ENCODE data around the gene MTHFR. TPM values are rescaled to one million over a fixed set of nuclear protein-coding genes. Genes with fewer than 3 reads are reported as not detected.
A peak's percentile ranks its signal among the peaks of the same experiment; 100 is the strongest.

The MTHFR gene
- total and polyA plus RNA-seq, 12 donors: 8.1 to 82.4 (median 31.1) TPM

- intact Hi-C loops (cut with DNase I): no loop called here
Observed at GRCh38 chr1:11851180-11851579, 45.4 kb upstream of the MTHFR start.

GRCh38 chr1:11850156-11850555 lies 44.4 kb upstream of the MTHFR start:
- TF ChIP-seq CTCF (IDR thresholded peaks at IDR 0.05): no peak
- no peak for TF ChIP-seq POLR2A (IDR thresholded peaks at IDR 0.05)
- Histone ChIP-seq H3K4me3 (no peak overlapping the region), H3K27ac (no peak overlapping the region), H3K9me3 (replicated peaks in 1 of 3) (no peaks in the 10 kb centered on the region), H3K36me3 (replicated peaks in 1 of 2) (peaks cover 0 to 3% of the 10 kb centered on the region in 2 donors), H3K27me3 (no peaks in the 10 kb centered on the region), H3K4me1 (replicated peaks in 1 of 2) (no peaks in the 10 kb centered on the region)
- WGBS, 4 donors: 53 to 61% (median 57%) methylated on average over 10 to 11 of the region's 11 CpGs
- no peak for DNase-seq
- intact Hi-C loops (cut with DNase I): no loop called here

More at GRCh38 chr1:11851180-11851579, 45.4 kb upstream of the MTHFR start:
- H3K4me1 ChIP-seq (replicated peaks in 1 of 2): no peaks in the 10 kb centered on the region
- no peak overlapping the region for H3K4me3 ChIP-seq
- 55 to 72% (median 70%) methylated on average over 4 to 7 of the region's 7 CpGs for WGBS, 4 donors
- H3K36me3 ChIP-seq (replicated peaks in 1 of 2): no peaks in the 10 kb centered on the region
- TF ChIP-seq POLR2A (IDR thresholded peaks at IDR 0.05) (no peak), CTCF (IDR thresholded peaks at IDR 0.05) (no peak)
- H3K9me3 ChIP-seq (replicated peaks in 1 of 3): no peaks in the 10 kb centered on the region
- DNase-seq: no peak
- no peaks in the 10 kb centered on the region for H3K27me3 ChIP-seq
- no peak overlapping the region for H3K27ac ChIP-seq

- no peaks in the 10 kb centered on the region for H3K4me1 ChIP-seq (replicated peaks in 1 of 2)
- no peaks in the 10 kb centered on the region for H3K27me3 ChIP-seq
- WGBS, 4 donors: 68 to 82% (median 79%) methylated on average over 9 of the region's 9 CpGs
- no peak for TF ChIP-seq POLR2A (IDR thresholded peaks at IDR 0.05)
- no peak for TF ChIP-seq CTCF (IDR thresholded peaks at IDR 0.05)
- H3K9me3 ChIP-seq (replicated peaks in 1 of 3): no peaks in the 10 kb centered on the region
- DNase-seq: no peak
- no peak overlapping the region for H3K27ac ChIP-seq
- intact Hi-C loops (cut with DNase I): loop anchor here (10.0 kb wide), 1 partner anchor 116 kb away; no protein-coding TSS in a partner anchor
- no peak overlapping the region for H3K4me3 ChIP-seq
- peaks cover 0 to 14% of the 10 kb centered on the region in 2 donors for H3K36me3 ChIP-seq (replicated peaks in 1 of 2)
Observed at GRCh38 chr1:11848373-11848700, 42.6 kb upstream of the MTHFR start.

GRCh38 chr1:11847667-11848372 lies 42.1 kb upstream of the MTHFR start, which contains the start of gene NPPA:
Gene NPPA (minus strand): TSS chr1:11847783. CDS start chr1:11847684, 99 bp downstream.
- H3K27me3 ChIP-seq: no peaks in the 10 kb centered on the region
- peaks cover 0 to 14% of the 10 kb centered on the region in 2 donors for H3K36me3 ChIP-seq (replicated peaks in 1 of 2)
- peak in 1 of 7 donors; percentile 75 for DNase-seq
- H3K4me3 ChIP-seq: no peak within 1 kb of the TSS
- no peaks in the 10 kb centered on the region for H3K9me3 ChIP-seq (replicated peaks in 1 of 3)
- H3K27ac ChIP-seq: no peak within 1 kb of the TSS
- intact Hi-C loops (cut with DNase I): loop anchor here (10.0 kb wide), 1 partner anchor 117 kb away; no protein-coding TSS in a partner anchor
- TF ChIP-seq CTCF (IDR thresholded peaks at IDR 0.05) (no peak), POLR2A (IDR thresholded peaks at IDR 0.05) (no peak)
- 60 to 80% (median 72%) methylated on average over 16 to 18 of the region's 18 CpGs for WGBS, 4 donors
- peaks cover 0 to 4% of the 10 kb centered on the region in 2 donors for H3K4me1 ChIP-seq (replicated peaks in 1 of 2)

Data from adrenal gland (tissue), 12 donors.